ENCODE measurements around the gene RPS6KB2.
"Not testable (repeated sequence)": the region's sequence is repeated elsewhere in the genome, so short reads cannot be mapped to it uniquely, and the experiment has no call there.

RPS6KB2 gene

GRCh38 chr11:67397986-67398660, 30.2 kb upstream of the RPS6KB2 start:
- DNase-seq (ENCODE audit: low spot score) = no peak

- no peak for DNase-seq (ENCODE audit: low spot score)
These were observed 29.4 kb upstream of the RPS6KB2 start for GRCh38 chr11:67398661-67399563.

GRCh38 chr11:67400251-67400941, 27.9 kb upstream of the RPS6KB2 start:
- DNase-seq (ENCODE audit: low spot score) = peak; percentile 38

- no peak for DNase-seq (ENCODE audit: low spot score)
These were observed 27.3 kb upstream of the RPS6KB2 start for GRCh38 chr11:67400942-67401494.

- DNase-seq (ENCODE audit: low spot score) = peak; percentile 91
These were observed 26.7 kb upstream of the RPS6KB2 start, which contains the start of gene PPP1CA for GRCh38 chr11:67401495-67402191. PPP1CA (minus strand) TSS chr11:67401858; CDS start chr11:67401782, 76 bp downstream.

- DNase-seq (ENCODE audit: low spot score) = not testable (repeated sequence)
These were observed 26.0 kb upstream of the RPS6KB2 start for GRCh38 chr11:67402192-67402839.

- not testable (repeated sequence) for DNase-seq (ENCODE audit: low spot score)
These were observed 25.2 kb upstream of the RPS6KB2 start for GRCh38 chr11:67403085-67403484.

GRCh38 chr11:67404515-67405195, 23.6 kb upstream of the RPS6KB2 start:
- DNase-seq (ENCODE audit: low spot score) = peak; percentile 70

- DNase-seq (ENCODE audit: low spot score) = no peak
These were observed 23.1 kb upstream of the RPS6KB2 start for GRCh38 chr11:67405196-67405567.

- no peak for DNase-seq (ENCODE audit: low spot score)
These were observed 22.5 kb upstream of the RPS6KB2 start for GRCh38 chr11:67405688-67406339.

- DNase-seq (ENCODE audit: low spot score) = no peak
These were observed 21.8 kb upstream of the RPS6KB2 start for GRCh38 chr11:67406420-67406968.

- no peak for DNase-seq (ENCODE audit: low spot score)
These were observed 21.2 kb upstream of the RPS6KB2 start for GRCh38 chr11:67406969-67407687.

- DNase-seq (ENCODE audit: low spot score) = no peak
These were observed 20.6 kb upstream of the RPS6KB2 start for GRCh38 chr11:67407688-67408163.

GRCh38 chr11:67408437-67409200, 19.7 kb upstream of the RPS6KB2 start:
- peak; percentile 37 for DNase-seq (ENCODE audit: low spot score)

- DNase-seq (ENCODE audit: low spot score) = peak; percentile 87
These were observed 19.0 kb upstream of the RPS6KB2 start for GRCh38 chr11:67409261-67409666.

- no peak for DNase-seq (ENCODE audit: low spot score)
These were observed 18.4 kb upstream of the RPS6KB2 start for GRCh38 chr11:67409781-67410368.

- no peak for DNase-seq (ENCODE audit: low spot score)
These were observed 17.9 kb upstream of the RPS6KB2 start for GRCh38 chr11:67410369-67410831.
